Measurements from ENCODE around the gene IDUA.

Gene IDUA

GRCh38 chr4:1040344-1041146 lies 53.7 kb downstream of the IDUA start:
- TF ChIP-seq CTCF (IDR thresholded peaks at IDR 0.05; ENCODE audit: control extremely low read depth, extremely low read depth, low read depth, missing control alignments) = no peak
- ChIA-PET POLR2A (no interaction called here), CTCF (no interaction called here)
- no peak for DNase-seq (ENCODE audit: extremely low spot score)

GRCh38 chr4:1041147-1041935 lies 54.5 kb downstream of the IDUA start:
- ChIA-PET POLR2A (no interaction called here), CTCF (no interaction called here)
- no peak for DNase-seq (ENCODE audit: extremely low spot score)
- no peak for TF ChIP-seq CTCF (IDR thresholded peaks at IDR 0.05; ENCODE audit: control extremely low read depth, extremely low read depth, low read depth, missing control alignments)

- no peak for DNase-seq (ENCODE audit: extremely low spot score)
- ChIA-PET POLR2A (no interaction called here), CTCF (no interaction called here)
- TF ChIP-seq CTCF (IDR thresholded peaks at IDR 0.05; ENCODE audit: control extremely low read depth, extremely low read depth, low read depth, missing control alignments) = no peak
Measured at GRCh38 chr4:1041936-1042330, 55.1 kb downstream of the IDUA start.

DNA sequence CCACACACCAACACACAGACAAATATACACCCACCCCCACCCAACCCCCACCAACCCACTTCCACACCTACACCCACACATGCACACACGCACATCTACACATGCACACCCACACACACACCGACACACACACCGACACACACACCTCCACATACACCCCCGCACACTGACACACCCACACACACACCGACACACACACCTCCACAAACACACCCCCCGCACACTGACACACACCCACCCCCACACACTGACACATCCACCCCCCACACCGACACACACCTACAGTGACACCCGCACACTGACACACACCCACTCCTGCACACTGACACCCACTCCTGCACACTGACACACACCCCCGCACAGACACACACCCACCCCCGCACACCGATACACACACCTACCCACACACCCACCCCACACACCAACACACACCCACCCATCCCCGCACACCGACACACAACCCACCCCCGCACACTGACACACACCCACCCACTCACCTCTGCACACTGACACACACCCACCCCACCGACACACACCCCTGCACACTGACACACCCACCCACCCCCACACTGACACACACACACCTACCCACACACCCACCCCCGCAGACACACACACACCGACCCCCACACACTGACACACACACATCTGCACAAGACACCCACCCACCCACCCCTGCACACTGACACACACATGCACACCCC lies 55.7 kb downstream of the IDUA start:
- POLR2A ChIA-PET = no interaction called here
- DNase-seq (ENCODE audit: extremely low spot score) = no peak
- TF ChIP-seq CTCF (IDR thresholded peaks at IDR 0.05; ENCODE audit: control extremely low read depth, extremely low read depth, low read depth, missing control alignments) = no peak
- CTCF ChIA-PET = no interaction called here

DNA sequence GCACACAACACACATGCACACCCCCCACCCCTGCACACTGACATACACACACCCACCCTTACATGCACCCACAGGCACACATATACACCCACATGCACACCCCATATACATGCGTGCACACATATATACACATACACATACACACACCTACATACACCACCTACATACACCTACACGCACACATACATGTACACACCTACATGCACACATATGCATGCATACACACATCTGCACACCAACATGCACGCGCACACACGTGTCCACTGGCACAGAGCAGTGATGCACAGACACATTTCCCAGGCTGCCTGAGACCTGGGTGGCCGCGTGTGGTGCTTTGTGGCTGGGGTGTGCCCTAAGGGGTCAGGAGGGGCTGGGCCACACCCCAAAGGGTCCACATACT lies 56.3 kb downstream of the IDUA start:
- POLR2A ChIA-PET = no interaction called here
- no peak for DNase-seq (ENCODE audit: extremely low spot score)
- no peak for TF ChIP-seq CTCF (IDR thresholded peaks at IDR 0.05; ENCODE audit: control extremely low read depth, extremely low read depth, low read depth, missing control alignments)
- CTCF ChIA-PET = no interaction called here

GRCh38 chr4:1043651-1044468 lies 57.0 kb downstream of the IDUA start:
- no peak for TF ChIP-seq CTCF (IDR thresholded peaks at IDR 0.05; ENCODE audit: control extremely low read depth, extremely low read depth, low read depth, missing control alignments)
- CTCF ChIA-PET = no interaction called here
- no peak for DNase-seq (ENCODE audit: extremely low spot score)
- POLR2A ChIA-PET = no interaction called here
